Measurements from ENCODE around the gene TBC1D19.
"Not testable (repeated sequence)": the region's sequence is repeated elsewhere in the genome, so short reads cannot be mapped to it uniquely, and the experiment has no call there.

Gene TBC1D19

GRCh38 chr4:26596843-26597242 is 13.0 kb downstream of the TBC1D19 start:
- no peak for DNase-seq (ENCODE audit: low spot score)
- FAIRE-seq = no peak

- no peak for FAIRE-seq
Observed at GRCh38 chr4:26601204-26601603, 17.3 kb downstream of the TBC1D19 start.

GRCh38 chr4:26607776-26608175 is 23.9 kb downstream of the TBC1D19 start:
- FAIRE-seq = no peak
- no peak for DNase-seq (ENCODE audit: low spot score)

More at GRCh38 chr4:26601204-26601603, 17.3 kb downstream of the TBC1D19 start:
- no peak for DNase-seq (ENCODE audit: low spot score)

GRCh38 chr4:26609391-26609790 is 25.5 kb downstream of the TBC1D19 start:
- no peak for FAIRE-seq
- no peak for DNase-seq (ENCODE audit: low spot score)

GRCh38 chr4:26609868-26610267 is 26.0 kb downstream of the TBC1D19 start:
- DNase-seq (ENCODE audit: low spot score) (no peak), FAIRE-seq (no peak)

- no peak for FAIRE-seq
- no peak for DNase-seq (ENCODE audit: low spot score)
Observed at GRCh38 chr4:26611372-26611771, 27.5 kb downstream of the TBC1D19 start.

GRCh38 chr4:26611885-26612284 is 28.0 kb downstream of the TBC1D19 start:
- no peak for DNase-seq (ENCODE audit: low spot score)
- no peak for FAIRE-seq

GRCh38 chr4:26613237-26613636 is 29.4 kb downstream of the TBC1D19 start:
- DNase-seq (ENCODE audit: low spot score) (no peak), FAIRE-seq (no peak)

- no peak for DNase-seq (ENCODE audit: low spot score)
- FAIRE-seq = no peak
Observed at GRCh38 chr4:26613735-26614134, 29.9 kb downstream of the TBC1D19 start.

- FAIRE-seq (no peak), DNase-seq (ENCODE audit: low spot score) (no peak)
Observed at GRCh38 chr4:26619784-26620183, 35.9 kb downstream of the TBC1D19 start.

- FAIRE-seq (no peak), DNase-seq (ENCODE audit: low spot score) (no peak)
Observed at GRCh38 chr4:26621366-26621765, 37.5 kb downstream of the TBC1D19 start.

- FAIRE-seq (no peak), DNase-seq (ENCODE audit: low spot score) (no peak)
Observed at GRCh38 chr4:26622913-26623312, 39.0 kb downstream of the TBC1D19 start.

- FAIRE-seq; DNase-seq (ENCODE audit: low spot score): not testable (repeated sequence)
Observed at GRCh38 chr4:26626658-26627057, 42.8 kb downstream of the TBC1D19 start.

- no peak for DNase-seq (ENCODE audit: low spot score)
- FAIRE-seq = no peak
Observed at GRCh38 chr4:26632916-26633315, 49.0 kb downstream of the TBC1D19 start.

GRCh38 chr4:26634237-26634636 is 50.4 kb downstream of the TBC1D19 start:
- DNase-seq (ENCODE audit: low spot score) (no peak), FAIRE-seq (no peak)

GRCh38 chr4:26636458-26636857 is 52.6 kb downstream of the TBC1D19 start:
- FAIRE-seq (no peak), DNase-seq (ENCODE audit: low spot score) (no peak)

GRCh38 chr4:26640639-26641038 is 56.8 kb downstream of the TBC1D19 start:
- DNase-seq (ENCODE audit: low spot score); FAIRE-seq: not testable (repeated sequence)

GRCh38 chr4:26647523-26648224 is 63.8 kb downstream of the TBC1D19 start:
- FAIRE-seq = no peak
- no peak for DNase-seq (ENCODE audit: low spot score)

- no peak for DNase-seq (ENCODE audit: low spot score)
Observed at GRCh38 chr4:26648260-26648659, 64.4 kb downstream of the TBC1D19 start.

GRCh38 chr4:26660261-26660660 is 76.4 kb downstream of the TBC1D19 start:
- FAIRE-seq (no peak), DNase-seq (ENCODE audit: low spot score) (no peak)

More at GRCh38 chr4:26648260-26648659, 64.4 kb downstream of the TBC1D19 start:
- FAIRE-seq = no peak

GRCh38 chr4:26663888-26664287 is 80.0 kb downstream of the TBC1D19 start:
- FAIRE-seq = no peak
- no peak for DNase-seq (ENCODE audit: low spot score)

GRCh38 chr4:26670903-26671537 is 87.1 kb downstream of the TBC1D19 start:
- FAIRE-seq (no peak), DNase-seq (ENCODE audit: low spot score) (no peak)

Data from urothelium cell line (cell line).